Astrocyte (in vitro differentiated cells and primary cell): ENCODE measurements around the gene SLC31A1. TPM values are rescaled to one million over a fixed set of nuclear protein-coding genes. Genes with fewer than 3 reads are reported as not detected.

Source experiments
- DNase-seq: peaks from one replicate; pipeline ENCODE4 v3.0.0-alpha.2; 2010; ENCODE audit warnings: low read depth
- FAIRE-seq: peaks from 2 replicates; lab custom pipeline; 2011; peaks lifted over from hg19 to GRCh38; lab: Jason Lieb, UNC
- H2AFZ ChIP-seq: 2 replicates; pipeline ENCODE4 v1.6.0; 2012; ENCODE audit warnings: low read depth, low read length, inconsistent platforms
- H3K27ac ChIP-seq: 2 replicates; pipeline ENCODE4 v1.5.1; 2011; ENCODE audit warnings: low read depth, low read length, inconsistent platforms
- H3K27me3 ChIP-seq: 2 replicates; pipeline ENCODE4 v1.6.0; 2011; ENCODE audit warnings: low read length, inconsistent platforms; ENCODE audit not compliant: insufficient read depth
- H3K36me3 ChIP-seq: 2 replicates; pipeline ENCODE4 v1.5.1; 2011; ENCODE audit warnings: low read length, inconsistent platforms; ENCODE audit not compliant: insufficient read depth
- H3K4me1 ChIP-seq: 2 replicates; pipeline ENCODE4 v1.5.1; 2011; ENCODE audit warnings: low read length, inconsistent platforms; ENCODE audit not compliant: insufficient read depth
- H3K4me2 ChIP-seq: 2 replicates; pipeline ENCODE4 v1.6.0; 2012; ENCODE audit warnings: low read length, inconsistent platforms
- H3K4me3 ChIP-seq: 2 replicates; pipeline ENCODE4 v1.5.1; 2011; ENCODE audit warnings: low read depth, mild to moderate bottlenecking, low read length, inconsistent platforms; ENCODE audit not compliant: insufficient read depth
- H3K79me2 ChIP-seq: 2 replicates; pipeline ENCODE4 v1.6.0; 2012; ENCODE audit warnings: mild to moderate bottlenecking, low read length, inconsistent platforms; ENCODE audit not compliant: insufficient read depth
- H3K9ac ChIP-seq: 2 replicates; pipeline ENCODE4 v1.6.0; 2012; ENCODE audit warnings: mild to moderate bottlenecking, low read length, inconsistent platforms
- H3K9me3 ChIP-seq: 2 replicates; pipeline ENCODE4 v1.5.1; 2012; ENCODE audit warnings: low read depth, mild to moderate bottlenecking, low read length, inconsistent platforms; ENCODE audit not compliant: insufficient read depth
- H4K20me1 ChIP-seq: 2 replicates; pipeline ENCODE4 v1.6.0; 2012; ENCODE audit warnings: low read length, inconsistent platforms; ENCODE audit not compliant: insufficient read depth
- H3K27ac Mint-ChIP-seq: one replicate; pipeline ENCODE4 v1.8.0; 2021; ENCODE audit warnings: mild to moderate bottlenecking, mixed read lengths; ENCODE audit not compliant: unreplicated experiment
- H3K27me3 Mint-ChIP-seq: one replicate; pipeline ENCODE4 v1.8.0; 2021; ENCODE audit warnings: low read depth, mixed read lengths; ENCODE audit not compliant: unreplicated experiment
- H3K36me3 Mint-ChIP-seq: one replicate; pipeline ENCODE4 v1.8.0; 2021; ENCODE audit warnings: low read depth, mixed read lengths; ENCODE audit not compliant: unreplicated experiment
- H3K4me1 Mint-ChIP-seq: one replicate; pipeline ENCODE4 v1.8.0; 2021; ENCODE audit warnings: low read depth, mixed read lengths; ENCODE audit not compliant: unreplicated experiment
- H3K4me3 Mint-ChIP-seq: one replicate; pipeline ENCODE4 v1.8.0; 2021; ENCODE audit warnings: mild to moderate bottlenecking, moderate library complexity, mixed read lengths; ENCODE audit not compliant: unreplicated experiment
- H3K9me3 Mint-ChIP-seq: one replicate; pipeline ENCODE4 v1.8.0; 2021; ENCODE audit warnings: mild to moderate bottlenecking, mixed read lengths; ENCODE audit not compliant: unreplicated experiment
- EZH2 ChIP-seq: IDR thresholded peaks from 2 replicates; pipeline ENCODE4 v1.6.1; 2012; ENCODE audit warnings: mild to moderate bottlenecking, low read length, inconsistent platforms; ENCODE audit not compliant: insufficient read depth
- total RNA-seq: library from RNA; stranded (reverse); gene quantifications from 2 replicates; pipeline ENCODE4 v1.2.1, GENCODE V29; 2021
- TF ChIP-seq, protein P1 (sequence below): IDR thresholded peaks from 2 replicates; pipeline ENCODE4 v1.5.1; 2011; ENCODE audit warnings: low read depth, mild to moderate bottlenecking, inconsistent platforms, low read length, moderate library complexity; ENCODE audit not compliant: insufficient read depth

The SLC31A1 gene
- total RNA-seq, 1 donor from 2014 or later: 35.8 TPM

DNA sequence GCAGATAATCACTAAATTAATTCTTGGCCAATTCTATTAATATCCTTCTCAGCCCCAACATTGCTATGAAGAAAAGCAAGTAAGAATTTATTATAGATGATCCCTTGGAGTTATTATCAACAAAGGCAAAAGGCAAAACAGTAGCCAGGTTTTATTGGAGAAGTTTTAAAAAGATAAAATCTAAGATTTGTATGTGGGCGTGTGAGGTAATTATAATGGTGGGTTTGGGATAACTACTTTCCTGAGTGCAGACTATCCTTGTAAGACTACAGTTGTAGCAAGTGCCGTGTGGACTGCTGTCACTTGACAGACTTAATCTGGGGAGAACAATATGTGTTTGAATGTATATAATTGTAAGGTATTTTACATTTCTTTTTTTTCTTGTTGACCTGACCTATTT is 23.2 kb downstream of the SLC31A1 start:
- Histone ChIP-seq H3K9me3 (no peaks in the 10 kb centered on the region), H2AFZ (no peak overlapping the region), H4K20me1 (peaks cover 15% of the 10 kb centered on the region), H3K36me3 (peaks cover 2% of the 10 kb centered on the region), H3K4me1 (no peaks in the 10 kb centered on the region), H3K79me2 (peaks cover 9% of the 10 kb centered on the region), H3K4me3 (no peak overlapping the region), H3K4me2 (no peak overlapping the region), H3K27me3 (no peaks in the 10 kb centered on the region), H3K27ac (no peak overlapping the region), H3K9ac (no peak overlapping the region)
- no peak overlapping the region for H3K27ac Mint-ChIP-seq
- H3K9me3 Mint-ChIP-seq: no peaks in the 10 kb centered on the region
- DNase-seq: no peak
- no peak overlapping the region for H3K4me3 Mint-ChIP-seq
- H3K36me3 Mint-ChIP-seq: peaks cover 5% of the 10 kb centered on the region
- no peak for FAIRE-seq
- no peaks in the 10 kb centered on the region for H3K27me3 Mint-ChIP-seq
- H3K4me1 Mint-ChIP-seq: no peaks in the 10 kb centered on the region
- no peak for TF ChIP-seq EZH2
- TF ChIP-seq, protein P1, sequence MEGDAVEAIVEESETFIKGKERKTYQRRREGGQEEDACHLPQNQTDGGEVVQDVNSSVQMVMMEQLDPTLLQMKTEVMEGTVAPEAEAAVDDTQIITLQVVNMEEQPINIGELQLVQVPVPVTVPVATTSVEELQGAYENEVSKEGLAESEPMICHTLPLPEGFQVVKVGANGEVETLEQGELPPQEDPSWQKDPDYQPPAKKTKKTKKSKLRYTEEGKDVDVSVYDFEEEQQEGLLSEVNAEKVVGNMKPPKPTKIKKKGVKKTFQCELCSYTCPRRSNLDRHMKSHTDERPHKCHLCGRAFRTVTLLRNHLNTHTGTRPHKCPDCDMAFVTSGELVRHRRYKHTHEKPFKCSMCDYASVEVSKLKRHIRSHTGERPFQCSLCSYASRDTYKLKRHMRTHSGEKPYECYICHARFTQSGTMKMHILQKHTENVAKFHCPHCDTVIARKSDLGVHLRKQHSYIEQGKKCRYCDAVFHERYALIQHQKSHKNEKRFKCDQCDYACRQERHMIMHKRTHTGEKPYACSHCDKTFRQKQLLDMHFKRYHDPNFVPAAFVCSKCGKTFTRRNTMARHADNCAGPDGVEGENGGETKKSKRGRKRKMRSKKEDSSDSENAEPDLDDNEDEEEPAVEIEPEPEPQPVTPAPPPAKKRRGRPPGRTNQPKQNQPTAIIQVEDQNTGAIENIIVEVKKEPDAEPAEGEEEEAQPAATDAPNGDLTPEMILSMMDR: no peak

DNA sequence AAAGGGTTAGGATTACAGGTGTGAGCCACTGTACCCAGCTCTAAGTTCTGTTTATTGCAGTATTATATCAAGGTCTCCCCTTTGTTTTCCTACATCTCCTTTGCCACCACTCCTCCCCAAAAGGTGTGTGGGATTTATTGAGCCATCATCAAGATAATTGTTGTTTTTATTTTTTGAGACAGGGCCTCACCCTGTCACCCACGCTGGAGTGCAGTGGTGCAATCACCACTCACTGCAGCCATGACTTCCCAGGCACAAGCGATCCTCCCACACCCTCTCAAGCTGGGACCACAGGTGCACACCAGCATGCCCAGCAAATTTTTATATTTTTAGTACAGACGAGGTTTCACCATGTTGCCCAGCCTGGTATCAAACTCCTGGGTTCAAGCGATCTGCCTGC is 24.6 kb downstream of the SLC31A1 start:
- no peaks in the 10 kb centered on the region for H3K4me1 Mint-ChIP-seq
- H3K4me1 ChIP-seq: no peaks in the 10 kb centered on the region
- H3K9ac ChIP-seq: no peak overlapping the region
- no peaks in the 10 kb centered on the region for H3K27me3 ChIP-seq
- no peak overlapping the region for H3K4me3 ChIP-seq
- H2AFZ ChIP-seq: no peak overlapping the region
- H3K27me3 Mint-ChIP-seq: no peaks in the 10 kb centered on the region
- no peaks in the 10 kb centered on the region for H3K9me3 ChIP-seq
- DNase-seq (no peak), FAIRE-seq (no peak)
- TF ChIP-seq, protein P1: no peak
- no peak for TF ChIP-seq EZH2
- no peak overlapping the region for H3K4me2 ChIP-seq
- H3K36me3 Mint-ChIP-seq: peaks cover 8% of the 10 kb centered on the region
- H3K4me3 Mint-ChIP-seq: no peak overlapping the region
- H3K27ac ChIP-seq: no peak overlapping the region
- H3K79me2 ChIP-seq: peaks cover 9% of the 10 kb centered on the region
- H4K20me1 ChIP-seq: peaks cover 15% of the 10 kb centered on the region
- no peak overlapping the region for H3K27ac Mint-ChIP-seq
- peaks cover 3% of the 10 kb centered on the region for H3K9me3 Mint-ChIP-seq
- no peaks in the 10 kb centered on the region for H3K36me3 ChIP-seq

DNA sequence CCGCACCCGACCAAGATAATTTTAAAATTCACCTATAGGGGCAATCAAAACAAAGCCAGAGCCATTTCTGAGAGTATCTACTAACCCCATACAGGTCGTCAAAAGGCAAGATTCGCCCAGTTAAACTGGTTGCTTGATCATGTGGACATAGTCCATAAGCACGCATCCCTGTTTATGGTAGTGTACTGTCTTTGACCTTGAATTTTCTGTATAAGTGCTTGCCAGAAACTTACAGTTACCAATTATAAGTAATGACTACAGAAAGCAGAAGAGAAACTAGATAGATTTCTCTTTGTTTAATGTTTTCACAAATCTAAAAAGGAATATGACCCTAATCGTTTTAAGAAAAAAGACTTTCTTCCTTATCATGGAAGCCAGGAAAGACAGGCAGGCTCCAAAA is 25.6 kb downstream of the SLC31A1 start:
- no peak overlapping the region for H3K4me3 ChIP-seq
- TF ChIP-seq, protein P1: no peak
- no peak for TF ChIP-seq EZH2
- Mint-ChIP-seq H3K4me1 (no peaks in the 10 kb centered on the region), H3K27me3 (no peaks in the 10 kb centered on the region), H3K4me3 (no peak overlapping the region), H3K9me3 (peaks cover 3% of the 10 kb centered on the region), H3K36me3 (peaks cover 8% of the 10 kb centered on the region), H3K27ac (no peak overlapping the region)
- H3K36me3 ChIP-seq: no peaks in the 10 kb centered on the region
- no peak overlapping the region for H2AFZ ChIP-seq
- peaks cover 15% of the 10 kb centered on the region for H4K20me1 ChIP-seq
- DNase-seq (no peak), FAIRE-seq (no peak)
- H3K27ac ChIP-seq: no peak overlapping the region
- H3K4me1 ChIP-seq: no peaks in the 10 kb centered on the region
- no peaks in the 10 kb centered on the region for H3K9me3 ChIP-seq
- H3K79me2 ChIP-seq: peaks cover 9% of the 10 kb centered on the region
- no peak overlapping the region for H3K4me2 ChIP-seq
- no peaks in the 10 kb centered on the region for H3K27me3 ChIP-seq
- no peak overlapping the region for H3K9ac ChIP-seq
